Stimulated activated CD4-positive, alpha-beta T cell treated with anti-CD3 and anti-CD28 coated beads, Interleukin-12 subunit alpha, Interleukin-12 subunit beta, amount 100 ng/mL, for 48 hours (primary cell): Measurements from ENCODE around the gene SYT2.
"Not testable (repeated sequence)": the region's sequence is repeated elsewhere in the genome, so short reads cannot be mapped to it uniquely, and the experiment has no call there.

ENCODE experiments used
- DNase-seq, 3 donors: peaks; one replicate each; pipeline ENCODE4 v3.0.0-alpha.2; 2020; ENCODE audit warnings: low read depth in 2 of 3, low spot score in 1 of 3

The SYT2 gene

DNA sequence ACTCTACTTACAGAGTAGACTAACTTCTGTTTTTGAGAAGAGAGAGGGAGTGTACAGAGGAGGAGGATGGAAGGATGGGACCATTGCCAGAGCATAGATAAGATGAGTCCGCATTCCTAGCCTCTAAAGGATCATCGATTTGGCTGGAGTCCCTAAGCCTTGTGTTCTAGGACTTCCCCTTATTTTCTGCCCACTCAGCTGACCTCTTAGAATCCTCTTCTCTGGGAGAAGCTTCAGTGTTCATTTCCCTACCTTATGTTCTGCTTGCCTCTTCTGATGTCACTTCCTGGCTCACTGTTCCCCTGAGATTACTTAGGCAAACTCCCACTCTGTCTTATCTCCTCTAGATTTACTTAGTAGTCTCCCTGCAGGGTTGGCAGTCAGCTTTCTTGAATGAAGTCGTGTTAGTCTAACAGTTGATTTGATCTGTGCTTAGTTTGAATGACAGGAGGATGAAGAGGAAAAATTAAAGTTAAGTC, 156.7 kb downstream of the SYT2 start:
- no peak for DNase-seq

DNA sequence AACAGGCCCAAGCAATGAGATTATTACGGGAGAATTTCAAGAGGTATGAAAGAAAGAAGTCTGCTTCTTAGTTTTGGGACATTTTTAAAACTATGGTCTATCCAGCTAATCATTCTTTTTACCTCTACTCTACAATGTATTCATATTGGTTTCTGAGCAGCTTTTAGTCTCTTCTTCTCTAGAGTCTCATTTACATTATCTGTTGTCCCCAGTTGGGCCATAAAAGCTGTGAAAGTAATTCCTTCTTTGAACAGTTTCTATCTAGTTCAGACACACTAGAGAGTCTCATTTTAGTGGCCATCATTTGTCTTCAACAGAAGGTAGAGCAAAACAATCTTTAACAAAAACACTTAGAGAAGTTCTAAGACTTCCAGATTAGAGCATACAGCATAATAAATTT, 157.2 kb downstream of the SYT2 start:
- not testable (repeated sequence) for DNase-seq

DNA sequence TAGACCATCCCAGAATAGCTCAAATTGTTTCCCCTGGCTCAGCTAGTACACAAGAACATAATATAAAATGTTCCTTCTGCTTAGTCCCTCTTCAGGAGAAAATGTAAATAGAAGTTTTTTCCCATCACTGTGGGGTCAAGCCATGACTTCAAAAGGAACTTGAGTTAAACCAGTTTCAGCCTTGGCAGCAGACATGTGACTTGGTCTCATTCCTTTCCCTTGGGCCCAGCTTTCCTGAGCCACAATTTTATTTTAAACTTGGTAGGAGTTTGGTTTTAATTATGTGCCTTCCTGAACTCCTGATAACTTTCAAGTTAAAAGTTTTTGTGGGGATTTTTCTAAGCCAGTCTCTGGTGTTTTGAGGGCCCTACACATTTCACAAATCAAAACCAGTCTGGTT, 157.6 kb downstream of the SYT2 start:
- not testable (repeated sequence) for DNase-seq

DNA sequence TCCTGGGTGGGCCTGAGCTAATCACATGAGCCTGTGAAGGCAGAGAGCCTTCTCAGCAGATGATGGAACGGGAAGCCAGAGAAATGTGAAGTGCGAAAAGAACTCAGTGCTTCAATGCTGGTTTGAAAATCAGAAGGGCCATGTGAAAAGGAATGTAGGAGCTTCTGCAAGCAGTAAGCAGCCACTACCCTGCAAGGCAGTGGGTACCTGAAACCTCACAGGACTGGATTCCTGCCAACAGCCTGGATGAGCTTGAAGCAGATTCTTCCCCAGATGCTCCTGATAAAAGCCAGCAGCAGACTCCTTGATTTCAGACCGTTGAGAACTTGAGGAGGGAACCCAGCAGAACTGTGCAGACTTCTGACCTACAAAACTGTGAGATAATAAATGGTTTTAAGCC, 158.6 kb downstream of the SYT2 start:
- no peak for DNase-seq

DNA sequence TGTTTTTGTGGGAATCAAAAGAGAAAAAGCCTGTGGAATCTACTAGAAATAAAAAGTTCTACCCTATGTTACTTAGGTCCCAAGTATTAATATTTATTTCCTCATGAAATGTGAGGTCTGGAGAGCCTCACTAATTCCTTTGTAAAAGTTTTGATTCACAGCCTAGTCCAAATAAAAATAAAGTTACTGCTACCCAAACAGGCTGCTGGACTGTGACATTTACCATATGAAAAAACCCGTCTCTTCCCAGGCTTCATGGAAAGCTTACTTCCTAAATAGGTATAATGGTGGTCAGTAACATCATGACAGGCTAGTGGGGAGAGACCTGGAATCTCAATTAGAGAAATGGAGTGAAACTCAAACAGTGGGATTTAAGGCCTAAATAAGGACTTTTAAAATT, 160.2 kb downstream of the SYT2 start:
- DNase-seq, result not testable (repeated sequence)

DNA sequence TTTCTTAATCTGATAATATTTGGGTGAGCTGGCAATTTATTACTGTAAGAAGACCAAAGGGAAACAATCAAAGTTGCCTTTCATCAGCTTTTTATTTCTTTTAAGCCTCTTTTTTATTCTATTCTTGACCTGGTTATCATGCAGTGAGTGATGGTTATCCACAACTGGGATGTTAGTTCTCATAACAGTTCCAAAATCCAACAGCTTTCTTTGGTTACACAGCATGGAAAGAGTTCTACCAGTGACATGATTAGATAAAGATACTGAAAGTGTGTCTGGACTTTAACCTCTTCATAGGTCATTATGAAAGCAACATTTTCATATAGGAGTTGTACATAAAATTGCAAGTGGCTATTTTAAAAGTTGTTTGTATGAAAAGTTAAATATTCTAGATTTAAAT, 163.0 kb downstream of the SYT2 start:
- no peak for DNase-seq

DNA sequence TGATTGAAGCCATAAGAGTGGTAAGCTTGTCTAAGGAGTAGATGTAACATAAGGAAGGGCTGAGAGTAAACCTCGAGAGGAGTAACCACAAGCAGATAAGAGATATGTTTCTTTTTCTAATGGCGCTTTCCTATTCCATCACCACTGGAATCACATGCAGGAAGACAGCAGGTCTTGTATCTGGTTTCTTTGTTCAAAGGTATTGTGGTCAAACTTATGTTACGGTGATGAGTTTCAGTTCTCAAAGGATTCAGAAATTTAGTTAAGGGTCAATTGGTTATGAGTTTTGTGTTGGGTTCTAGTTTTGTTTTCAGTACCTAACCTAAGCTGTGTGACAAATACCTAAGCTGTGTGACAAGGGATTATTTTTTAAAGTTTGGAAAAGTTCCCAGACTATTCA, 163.5 kb downstream of the SYT2 start:
- not testable (repeated sequence) for DNase-seq

DNA sequence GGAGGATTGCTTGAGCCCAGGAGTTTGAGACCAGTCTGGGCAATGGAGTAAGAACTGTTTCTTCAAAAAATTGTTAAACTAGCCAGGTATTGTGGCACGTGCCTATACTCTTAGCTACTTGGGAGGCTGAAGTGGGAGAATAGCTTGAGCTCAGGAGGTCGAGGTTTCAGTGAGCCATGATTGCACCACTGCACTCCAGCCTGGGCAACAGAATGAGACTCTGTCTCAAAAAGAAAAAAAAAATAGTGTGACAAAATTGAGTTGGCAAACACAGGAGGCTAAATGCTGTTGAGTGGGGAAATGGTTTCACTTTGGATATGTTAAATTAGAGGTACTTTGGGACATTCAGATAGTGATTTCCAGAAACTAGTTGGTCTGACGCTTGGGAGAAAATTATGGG, 163.9 kb downstream of the SYT2 start:
- not testable (repeated sequence) for DNase-seq

DNA sequence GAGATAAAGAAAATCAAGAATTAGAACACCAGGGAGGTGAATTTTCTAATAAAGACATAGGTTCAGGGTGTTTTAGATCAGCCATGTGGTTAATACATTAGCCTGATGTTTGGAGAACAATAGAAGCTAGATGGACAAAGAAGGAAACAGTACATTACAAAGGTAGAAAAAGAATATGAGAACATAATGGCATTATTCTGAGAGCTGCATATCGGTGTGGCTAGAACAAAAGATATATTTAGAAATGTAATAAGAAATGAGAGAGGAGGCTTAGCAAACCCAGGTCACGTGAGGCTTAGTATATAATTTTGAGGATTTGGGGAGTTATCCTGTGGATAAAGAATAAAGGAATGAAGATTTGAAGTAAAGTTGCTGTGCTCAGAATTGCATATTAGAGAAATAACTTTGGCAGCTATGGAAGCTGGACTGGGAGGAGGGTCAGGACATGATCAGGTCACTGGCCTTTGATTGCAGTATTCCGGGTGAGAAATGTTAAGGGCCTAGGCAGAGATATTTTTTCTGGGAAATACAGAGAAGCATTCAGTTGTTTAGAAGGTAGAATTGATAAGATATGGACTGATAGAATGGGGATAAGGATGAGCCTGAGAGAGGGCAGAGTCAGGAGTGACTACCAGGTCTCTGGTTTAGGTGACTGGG, 164.5 kb downstream of the SYT2 start:
- DNase-seq, result not testable (repeated sequence)

DNA sequence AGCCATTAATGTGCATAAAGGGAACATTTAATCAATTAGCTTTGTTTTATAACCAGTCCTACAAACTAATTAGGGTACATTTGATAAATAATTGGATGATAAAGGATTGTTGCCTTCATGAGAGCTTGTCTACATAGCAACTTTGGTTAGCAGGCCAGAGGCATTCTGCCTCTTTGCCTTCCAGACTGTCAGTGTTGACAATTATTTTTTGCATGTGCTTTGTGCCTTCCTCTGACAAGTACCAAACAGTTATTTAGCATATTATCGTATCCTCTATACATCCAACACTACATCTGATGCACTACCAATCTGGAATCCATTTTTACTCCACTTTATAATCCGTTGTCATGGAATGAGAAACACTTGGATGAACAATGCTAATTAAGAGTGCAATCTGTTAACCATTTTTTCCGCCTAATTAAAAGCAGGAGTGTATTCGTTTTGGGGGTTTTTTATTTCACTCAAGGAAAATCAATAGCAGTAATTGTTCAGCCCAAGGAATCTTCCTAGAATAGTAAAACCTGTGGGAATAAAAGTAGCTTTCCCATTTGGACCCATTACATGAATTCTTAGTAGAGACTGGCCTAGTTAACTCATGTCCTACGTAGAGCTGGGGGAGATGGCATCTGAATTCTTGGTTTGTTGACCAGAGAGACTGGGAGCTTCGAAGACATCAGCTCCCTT, 165.3 kb downstream of the SYT2 start:
- not testable (repeated sequence) for DNase-seq

DNA sequence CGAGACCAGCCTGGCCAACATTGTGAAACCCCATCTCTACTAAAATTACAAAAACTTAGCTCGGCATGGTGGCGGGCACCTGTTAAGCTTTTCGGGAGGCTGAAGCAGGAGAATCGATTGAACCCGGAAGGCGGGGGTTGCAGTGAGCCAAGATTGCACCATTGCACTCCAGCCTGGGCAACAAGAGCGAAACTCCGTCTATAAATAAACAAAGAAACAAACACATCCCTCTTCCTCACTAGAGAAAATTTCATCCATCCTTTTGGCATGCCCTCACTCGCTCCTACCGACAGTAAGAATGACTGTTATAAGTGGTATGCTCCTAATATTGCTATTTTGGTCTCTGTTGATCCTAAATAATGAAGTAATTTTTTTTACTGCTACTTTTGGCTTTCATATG, 166.7 kb downstream of the SYT2 start:
- DNase-seq, result not testable (repeated sequence)

DNA sequence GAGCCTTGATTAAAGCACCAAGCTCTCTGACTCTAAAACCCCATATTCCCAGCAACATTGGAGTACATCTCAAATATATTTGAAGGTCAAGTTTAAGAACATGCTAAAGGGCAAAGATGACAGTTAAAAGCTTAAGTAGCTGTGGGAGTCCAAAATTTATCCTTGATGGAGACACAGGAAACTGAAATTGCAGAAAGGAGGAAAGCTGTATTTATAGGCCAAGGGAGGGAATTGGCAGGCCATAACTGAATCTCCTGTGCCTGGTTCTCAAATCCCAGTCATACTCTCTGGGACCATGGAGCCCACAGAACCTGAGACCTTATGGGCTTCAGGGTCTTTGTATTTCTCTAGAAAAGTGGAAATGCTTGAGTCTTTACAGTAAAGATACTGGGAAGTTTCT, 167.8 kb downstream of the SYT2 start:
- DNase-seq, result not testable (repeated sequence)

DNA sequence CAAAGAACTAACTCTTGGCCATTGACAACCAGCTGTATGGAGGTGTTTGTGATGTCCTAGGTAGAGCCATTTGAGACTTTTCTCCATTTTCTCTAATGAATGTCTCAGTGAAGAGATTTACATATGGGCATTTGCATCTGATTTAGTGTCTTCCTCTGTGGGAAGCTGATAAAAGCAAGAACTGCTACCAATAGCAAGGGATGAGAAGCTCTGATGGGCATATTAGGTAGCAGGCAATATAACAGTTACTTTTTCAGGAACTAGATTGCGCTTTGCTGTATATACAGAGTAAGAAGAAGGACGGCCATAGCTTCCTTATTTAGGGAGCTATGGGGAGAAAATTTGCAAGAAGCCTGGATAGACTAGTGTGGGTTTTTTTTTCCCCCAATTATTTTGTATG, 169.4 kb downstream of the SYT2 start:
- not testable (repeated sequence) for DNase-seq
